PC-9 (cell line): ENCODE measurements around the gene PHEX.

Experiments
- EZH2 ChIP-seq: fragments of 200-600 bp; sonication (generic); IDR thresholded peaks from 2 replicates; pipeline ENCODE4 v1.8.0; 2017; ENCODE audit warnings: antibody characterized with exemption, low read depth
- TF ChIP-seq, protein P1 (sequence below): fragments of 200-600 bp; sonication (generic); conservative IDR thresholded peaks from 2 replicates; pipeline ENCODE4 v1.6.1; 2017; ENCODE audit warnings: mixed run types, antibody characterized with exemption, mild to moderate bottlenecking, moderate library complexity

DNA sequence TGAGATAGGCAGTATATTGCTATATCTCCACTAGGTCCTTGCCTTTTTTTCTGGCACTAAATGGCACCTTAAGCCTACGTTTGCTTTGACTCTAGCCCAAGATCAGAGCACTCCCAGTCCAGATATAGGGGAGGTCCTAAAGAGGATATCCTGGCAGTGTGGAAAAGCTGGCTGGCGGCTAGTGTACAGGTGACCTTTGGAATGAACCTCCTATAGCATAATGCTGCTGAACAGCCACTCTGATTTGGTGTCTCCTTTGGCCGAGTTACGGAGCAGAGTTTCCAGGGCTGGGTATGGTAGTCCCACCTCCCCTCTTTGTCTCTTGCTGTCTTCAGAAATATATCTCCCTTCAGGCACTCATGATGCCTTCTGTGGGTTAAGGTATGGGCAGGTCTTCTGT, 53.9 kb downstream of the PHEX start:
- TF ChIP-seq, protein P1, sequence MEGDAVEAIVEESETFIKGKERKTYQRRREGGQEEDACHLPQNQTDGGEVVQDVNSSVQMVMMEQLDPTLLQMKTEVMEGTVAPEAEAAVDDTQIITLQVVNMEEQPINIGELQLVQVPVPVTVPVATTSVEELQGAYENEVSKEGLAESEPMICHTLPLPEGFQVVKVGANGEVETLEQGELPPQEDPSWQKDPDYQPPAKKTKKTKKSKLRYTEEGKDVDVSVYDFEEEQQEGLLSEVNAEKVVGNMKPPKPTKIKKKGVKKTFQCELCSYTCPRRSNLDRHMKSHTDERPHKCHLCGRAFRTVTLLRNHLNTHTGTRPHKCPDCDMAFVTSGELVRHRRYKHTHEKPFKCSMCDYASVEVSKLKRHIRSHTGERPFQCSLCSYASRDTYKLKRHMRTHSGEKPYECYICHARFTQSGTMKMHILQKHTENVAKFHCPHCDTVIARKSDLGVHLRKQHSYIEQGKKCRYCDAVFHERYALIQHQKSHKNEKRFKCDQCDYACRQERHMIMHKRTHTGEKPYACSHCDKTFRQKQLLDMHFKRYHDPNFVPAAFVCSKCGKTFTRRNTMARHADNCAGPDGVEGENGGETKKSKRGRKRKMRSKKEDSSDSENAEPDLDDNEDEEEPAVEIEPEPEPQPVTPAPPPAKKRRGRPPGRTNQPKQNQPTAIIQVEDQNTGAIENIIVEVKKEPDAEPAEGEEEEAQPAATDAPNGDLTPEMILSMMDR, result no peak
- TF ChIP-seq EZH2, result no peak
